ENCODE measurements around the gene UQCRQ.
"Not testable (repeated sequence)": the region's sequence is repeated elsewhere in the genome, so short reads cannot be mapped to it uniquely, and the experiment has no call there.

UQCRQ gene

GRCh38 chr5:132848270-132848669 lies 18.2 kb upstream of the UQCRQ start:
- Mint-ChIP-seq H3K4me1 (ENCODE audit: low read depth) (no peaks in the 10 kb centered on the region), H3K4me3 (no peak overlapping the region), H3K27ac (no peak overlapping the region), H3K9me3 (no peaks in the 10 kb centered on the region), H3K36me3 (ENCODE audit: low read depth) (no peaks in the 10 kb centered on the region), H3K27me3 (peaks cover 7% of the 10 kb centered on the region)

- Mint-ChIP-seq H3K27ac (no peak overlapping the region), H3K27me3 (peaks cover 10% of the 10 kb centered on the region), H3K4me1 (ENCODE audit: low read depth) (no peaks in the 10 kb centered on the region), H3K4me3 (no peak overlapping the region), H3K36me3 (ENCODE audit: low read depth) (no peaks in the 10 kb centered on the region), H3K9me3 (no peaks in the 10 kb centered on the region)
These were observed 17.1 kb upstream of the UQCRQ start for GRCh38 chr5:132849347-132849746.

- Mint-ChIP-seq H3K4me1 (ENCODE audit: low read depth) (no peaks in the 10 kb centered on the region), H3K27ac (no peak overlapping the region), H3K27me3 (peaks cover 12% of the 10 kb centered on the region), H3K4me3 (no peak overlapping the region), H3K9me3 (no peaks in the 10 kb centered on the region), H3K36me3 (ENCODE audit: low read depth) (no peaks in the 10 kb centered on the region)
These were observed 16.4 kb upstream of the UQCRQ start for GRCh38 chr5:132850066-132850465.

GRCh38 chr5:132853323-132853722 lies 13.1 kb upstream of the UQCRQ start:
- H3K27me3 Mint-ChIP-seq, result peaks cover 15% of the 10 kb centered on the region
- no peak overlapping the region for H3K4me3 Mint-ChIP-seq
- H3K9me3 Mint-ChIP-seq, result no peaks in the 10 kb centered on the region
- H3K36me3 Mint-ChIP-seq (ENCODE audit: low read depth), result no peaks in the 10 kb centered on the region
- H3K27ac Mint-ChIP-seq, result no peak overlapping the region
- no peaks in the 10 kb centered on the region for H3K4me1 Mint-ChIP-seq (ENCODE audit: low read depth)

GRCh38 chr5:132853790-132854189 lies 12.7 kb upstream of the UQCRQ start:
- Mint-ChIP-seq H3K36me3 (ENCODE audit: low read depth) (no peaks in the 10 kb centered on the region), H3K27ac (no peak overlapping the region), H3K4me3 (no peak overlapping the region), H3K27me3 (peaks cover 18% of the 10 kb centered on the region), H3K9me3 (no peaks in the 10 kb centered on the region), H3K4me1 (ENCODE audit: low read depth) (no peaks in the 10 kb centered on the region)

GRCh38 chr5:132854301-132854700 lies 12.1 kb upstream of the UQCRQ start:
- Mint-ChIP-seq H3K9me3 (no peaks in the 10 kb centered on the region), H3K27me3 (peaks cover 19% of the 10 kb centered on the region), H3K4me1 (ENCODE audit: low read depth) (no peaks in the 10 kb centered on the region), H3K4me3 (no peak overlapping the region), H3K36me3 (ENCODE audit: low read depth) (no peaks in the 10 kb centered on the region), H3K27ac (no peak overlapping the region)

- not testable (repeated sequence) for H3K36me3 Mint-ChIP-seq (ENCODE audit: low read depth); H3K27ac Mint-ChIP-seq; H3K4me1 Mint-ChIP-seq (ENCODE audit: low read depth); H3K4me3 Mint-ChIP-seq; H3K9me3 Mint-ChIP-seq
- H3K27me3 Mint-ChIP-seq, result peaks cover 16% of the 10 kb centered on the region
These were observed 11.4 kb upstream of the UQCRQ start for GRCh38 chr5:132854992-132855391.

- H3K9me3 Mint-ChIP-seq, result no peaks in the 10 kb centered on the region
These were observed 10.4 kb upstream of the UQCRQ start for GRCh38 chr5:132856011-132856410.

GRCh38 chr5:132859889-132860437 lies 6.5 kb upstream of the UQCRQ start:
- Mint-ChIP-seq H3K36me3 (ENCODE audit: low read depth) (no peaks in the 10 kb centered on the region), H3K27ac (no peak overlapping the region), H3K9me3 (no peaks in the 10 kb centered on the region), H3K27me3 (peaks cover 7% of the 10 kb centered on the region), H3K4me1 (ENCODE audit: low read depth) (no peaks in the 10 kb centered on the region), H3K4me3 (no peak overlapping the region)

More at GRCh38 chr5:132856011-132856410, 10.4 kb upstream of the UQCRQ start:
- H3K27ac Mint-ChIP-seq, result no peak overlapping the region
- H3K4me1 Mint-ChIP-seq (ENCODE audit: low read depth), result no peaks in the 10 kb centered on the region
- no peaks in the 10 kb centered on the region for H3K36me3 Mint-ChIP-seq (ENCODE audit: low read depth)
- no peak overlapping the region for H3K4me3 Mint-ChIP-seq
- peaks cover 14% of the 10 kb centered on the region for H3K27me3 Mint-ChIP-seq

- Mint-ChIP-seq H3K9me3 (no peaks in the 10 kb centered on the region), H3K27me3 (peaks cover 7% of the 10 kb centered on the region), H3K4me1 (ENCODE audit: low read depth) (peaks cover 6% of the 10 kb centered on the region), H3K4me3 (no peak overlapping the region), H3K27ac (no peak overlapping the region), H3K36me3 (ENCODE audit: low read depth) (no peaks in the 10 kb centered on the region)
These were observed 5.7 kb upstream of the UQCRQ start for GRCh38 chr5:132860742-132861141.

- H3K4me3 Mint-ChIP-seq, result peak overlapping the region; percentile 100
- H3K27ac Mint-ChIP-seq, result peak overlapping the region; percentile 100
- no peaks in the 10 kb centered on the region for H3K27me3 Mint-ChIP-seq
- H3K9me3 Mint-ChIP-seq, result no peaks in the 10 kb centered on the region
- peaks cover 33% of the 10 kb centered on the region for H3K4me1 Mint-ChIP-seq (ENCODE audit: low read depth)
- peaks cover 25% of the 10 kb centered on the region for H3K36me3 Mint-ChIP-seq (ENCODE audit: low read depth)
These were observed 637 bp upstream of the UQCRQ start for GRCh38 chr5:132865668-132866341.

GRCh38 chr5:132867046-132867451 lies 607 bp downstream of the UQCRQ start:
- peak overlapping the region; percentile 100 for H3K4me3 Mint-ChIP-seq
- peaks cover 35% of the 10 kb centered on the region for H3K36me3 Mint-ChIP-seq (ENCODE audit: low read depth)
- no peaks in the 10 kb centered on the region for H3K9me3 Mint-ChIP-seq
- H3K4me1 Mint-ChIP-seq (ENCODE audit: low read depth), result peaks cover 33% of the 10 kb centered on the region
- H3K27me3 Mint-ChIP-seq, result no peaks in the 10 kb centered on the region
- H3K27ac Mint-ChIP-seq, result peak overlapping the region; percentile 100

GRCh38 chr5:132868754-132869153 lies 2.3 kb downstream of the UQCRQ start:
- peaks cover 43% of the 10 kb centered on the region for H3K36me3 Mint-ChIP-seq (ENCODE audit: low read depth)
- H3K27ac Mint-ChIP-seq, result no peak overlapping the region
- peak overlapping the region; percentile 100 for H3K4me3 Mint-ChIP-seq
- peaks cover 33% of the 10 kb centered on the region for H3K4me1 Mint-ChIP-seq (ENCODE audit: low read depth)
- no peaks in the 10 kb centered on the region for H3K27me3 Mint-ChIP-seq
- H3K9me3 Mint-ChIP-seq, result no peaks in the 10 kb centered on the region

- Mint-ChIP-seq H3K4me1 (ENCODE audit: low read depth) (peaks cover 26% of the 10 kb centered on the region), H3K27me3 (no peaks in the 10 kb centered on the region), H3K4me3 (no peak overlapping the region), H3K36me3 (ENCODE audit: low read depth) (peaks cover 43% of the 10 kb centered on the region), H3K9me3 (no peaks in the 10 kb centered on the region), H3K27ac (peak overlapping the region; percentile 38)
These were observed 4.4 kb downstream of the UQCRQ start for GRCh38 chr5:132870801-132871200.

- H3K4me1 Mint-ChIP-seq (ENCODE audit: low read depth), result peaks cover 18% of the 10 kb centered on the region
- H3K4me3 Mint-ChIP-seq, result no peak overlapping the region
- no peaks in the 10 kb centered on the region for H3K9me3 Mint-ChIP-seq
- H3K36me3 Mint-ChIP-seq (ENCODE audit: low read depth), result peaks cover 40% of the 10 kb centered on the region
- H3K27ac Mint-ChIP-seq, result no peak overlapping the region
- no peaks in the 10 kb centered on the region for H3K27me3 Mint-ChIP-seq
These were observed 5.2 kb downstream of the UQCRQ start for GRCh38 chr5:132871459-132872284.
